ENCODE data around the gene ITGA11.

The ITGA11 gene

DNA sequence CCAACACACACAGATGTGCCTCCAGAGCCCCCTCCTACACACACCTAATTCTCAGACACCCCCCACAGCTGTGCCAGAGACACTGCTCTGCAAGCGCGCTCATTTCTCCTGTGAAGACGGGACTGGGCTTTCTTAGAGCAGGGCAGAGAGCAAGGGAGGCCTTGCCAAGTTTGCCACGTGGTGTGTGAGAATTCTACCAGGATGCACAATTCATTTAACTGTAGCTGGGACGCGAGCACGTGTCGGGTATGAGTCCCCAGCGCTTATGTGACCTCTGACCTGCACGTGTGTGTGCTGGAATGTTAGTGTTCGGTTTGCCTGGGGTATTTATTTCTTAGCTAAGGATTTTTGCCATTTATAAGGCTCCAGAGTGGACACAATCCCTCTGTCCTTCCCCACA, 117.4 kb downstream of the ITGA11 start:
- no peak for DNase-seq
- Histone ChIP-seq H3K4me3 (ENCODE audit: low read depth, low read length) (no peak overlapping the region), H3K36me3 (no peaks in the 10 kb centered on the region), H3K9me3 (no peaks in the 10 kb centered on the region), H3K27me3 (no peaks in the 10 kb centered on the region), H3K4me1 (peaks cover 7% of the 10 kb centered on the region)
- no peak for TF ChIP-seq CTCF (IDR thresholded peaks at IDR 0.05; ENCODE audit: low read depth, low read length)

DNA sequence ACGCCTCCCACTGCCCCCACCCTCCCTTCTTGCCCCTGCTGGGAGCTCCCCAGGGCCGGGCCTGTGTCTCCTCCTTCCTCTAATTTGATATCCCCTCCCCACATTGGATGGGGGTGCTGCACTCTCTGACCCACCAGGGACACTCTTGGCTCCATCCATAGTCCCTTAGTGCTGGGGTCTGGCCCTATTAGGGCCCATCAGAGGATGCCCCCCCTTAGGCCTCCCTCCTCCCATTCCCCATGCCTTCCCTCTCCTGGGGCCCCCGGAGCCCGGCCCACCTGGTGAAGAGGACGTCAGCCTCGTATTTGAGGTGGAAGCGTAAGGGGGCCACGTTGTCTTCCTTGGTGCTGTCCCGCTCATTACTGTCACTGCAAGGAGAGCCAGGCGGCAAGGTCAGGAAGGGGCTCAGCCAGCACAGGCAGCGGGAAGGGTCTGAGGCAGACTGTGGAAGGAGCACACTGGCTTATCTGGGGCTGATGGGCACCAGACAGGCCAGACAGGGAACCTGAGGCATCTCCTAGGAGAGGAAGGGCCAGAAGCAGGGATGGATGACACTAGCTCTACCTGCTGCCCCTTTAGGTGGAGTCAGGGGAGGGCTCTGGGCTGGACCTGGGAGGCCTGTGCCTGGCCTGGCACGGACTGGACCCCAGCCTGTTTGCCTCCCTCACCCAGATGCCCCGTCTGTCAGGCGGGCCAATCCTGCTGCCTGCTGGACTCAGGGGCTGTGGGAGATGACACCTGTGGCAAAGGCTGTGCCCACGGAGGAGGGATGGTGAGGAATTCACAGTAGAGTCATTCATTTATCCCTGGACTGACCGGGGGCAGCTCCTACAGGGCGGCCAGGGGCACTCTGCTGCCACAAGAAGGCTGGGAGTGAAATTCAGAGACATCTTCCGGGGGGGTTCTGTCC, 118.2 kb downstream of the ITGA11 start:
- Histone ChIP-seq H3K36me3 (no peaks in the 10 kb centered on the region), H3K9me3 (no peaks in the 10 kb centered on the region), H3K4me3 (ENCODE audit: low read depth, low read length) (no peak overlapping the region), H3K27me3 (no peaks in the 10 kb centered on the region), H3K4me1 (peaks cover 7% of the 10 kb centered on the region)
- no peak for DNase-seq
- TF ChIP-seq CTCF (IDR thresholded peaks at IDR 0.05; ENCODE audit: low read depth, low read length) = no peak

- no peak for DNase-seq
- H3K36me3 ChIP-seq = no peaks in the 10 kb centered on the region
- H3K27me3 ChIP-seq = no peaks in the 10 kb centered on the region
- H3K4me1 ChIP-seq = peaks cover 7% of the 10 kb centered on the region
- no peaks in the 10 kb centered on the region for H3K9me3 ChIP-seq
- no peak for TF ChIP-seq CTCF (IDR thresholded peaks at IDR 0.05; ENCODE audit: low read depth, low read length)
- H3K4me3 ChIP-seq (ENCODE audit: low read depth, low read length) = no peak overlapping the region
These were observed 119.2 kb downstream of the ITGA11 start for GRCh38 chr15:68312701-68313204.

- Histone ChIP-seq H3K9me3 (no peaks in the 10 kb centered on the region), H3K36me3 (no peaks in the 10 kb centered on the region), H3K4me3 (ENCODE audit: low read depth, low read length) (no peak overlapping the region), H3K27me3 (no peaks in the 10 kb centered on the region), H3K4me1 (peaks cover 7% of the 10 kb centered on the region)
- TF ChIP-seq CTCF (IDR thresholded peaks at IDR 0.05; ENCODE audit: low read depth, low read length) = no peak
- no peak for DNase-seq
These were observed 120.0 kb downstream of the ITGA11 start for GRCh38 chr15:68311859-68312557.

DNA sequence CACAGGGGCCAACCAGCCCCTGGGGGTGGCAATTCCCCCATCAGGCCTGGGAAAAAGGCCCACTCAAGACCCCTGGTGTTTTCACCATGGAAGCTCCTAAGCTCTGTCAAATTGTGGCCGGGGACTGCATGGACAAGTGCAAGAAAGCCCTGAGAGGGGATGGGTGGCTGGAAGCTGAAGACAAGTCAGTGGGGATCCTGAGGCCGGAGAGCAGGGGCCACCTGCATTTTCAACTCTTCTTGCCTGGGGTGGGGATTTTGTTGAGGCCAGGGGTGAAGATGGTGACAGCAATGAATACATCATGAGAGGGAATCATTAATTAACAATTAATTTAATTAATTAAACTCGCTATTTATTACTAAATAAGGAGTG, 120.5 kb downstream of the ITGA11 start:
- peaks cover 8% of the 10 kb centered on the region for H3K4me1 ChIP-seq
- DNase-seq = no peak
- TF ChIP-seq CTCF (IDR thresholded peaks at IDR 0.05; ENCODE audit: low read depth, low read length) = no peak

More for the DNA sequence above, 120.5 kb downstream of the ITGA11 start:
- Histone ChIP-seq H3K4me3 (ENCODE audit: low read depth, low read length) (no peak overlapping the region), H3K27me3 (no peaks in the 10 kb centered on the region), H3K9me3 (no peaks in the 10 kb centered on the region), H3K36me3 (no peaks in the 10 kb centered on the region)

All from BE2C (cell line).